ENCODE results near the gene NRXN3.

The NRXN3 gene

DNA sequence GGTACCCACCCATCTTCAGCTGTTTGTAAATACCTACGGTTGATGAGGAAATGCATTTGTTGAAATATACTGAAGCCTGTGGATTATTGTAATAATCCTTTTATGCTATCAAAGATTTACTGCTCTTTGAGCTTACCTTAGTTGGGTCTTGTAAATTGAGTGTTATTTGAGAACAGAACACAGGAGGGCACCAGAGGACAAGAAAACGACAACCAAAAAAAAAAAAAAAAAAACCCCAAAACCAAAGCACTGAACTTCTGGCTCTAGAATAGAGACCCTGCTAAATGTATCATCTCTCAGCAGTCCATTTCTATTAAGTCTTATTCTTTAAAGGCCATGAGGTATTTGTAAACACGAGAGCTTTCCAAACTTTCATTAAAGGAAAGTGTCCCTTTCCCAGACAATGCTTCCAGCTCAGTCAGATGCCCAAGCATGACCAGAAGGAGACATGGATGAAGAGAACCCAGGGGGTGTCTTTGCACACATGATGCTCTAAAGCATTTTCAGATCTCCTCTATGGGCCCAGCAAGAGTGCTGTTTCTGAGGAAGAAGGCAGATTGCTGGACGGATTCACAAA is 763.9 kb downstream of the NRXN3 start:
- no peak for DNase-seq (ENCODE audit: low spot score)

DNA sequence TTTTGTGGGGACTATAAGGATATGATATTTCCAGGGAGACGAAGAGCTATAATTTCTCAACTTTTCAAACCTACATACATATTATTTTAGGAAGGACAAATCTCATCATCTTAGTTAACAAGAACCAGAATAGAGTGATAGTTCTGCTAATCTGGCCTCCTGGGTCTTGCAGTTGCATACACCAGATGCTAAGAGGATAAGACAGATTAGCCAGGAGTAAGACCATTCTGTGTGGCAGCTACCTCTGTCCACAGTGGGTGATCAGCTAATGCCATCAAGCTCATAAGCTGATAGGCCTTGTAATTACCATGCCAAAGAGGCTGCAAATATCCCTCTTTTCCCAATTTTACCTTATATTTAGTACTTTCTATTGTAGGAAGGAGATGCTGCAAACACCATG is 776.8 kb downstream of the NRXN3 start:
- no peak for DNase-seq (ENCODE audit: low spot score)

DNA sequence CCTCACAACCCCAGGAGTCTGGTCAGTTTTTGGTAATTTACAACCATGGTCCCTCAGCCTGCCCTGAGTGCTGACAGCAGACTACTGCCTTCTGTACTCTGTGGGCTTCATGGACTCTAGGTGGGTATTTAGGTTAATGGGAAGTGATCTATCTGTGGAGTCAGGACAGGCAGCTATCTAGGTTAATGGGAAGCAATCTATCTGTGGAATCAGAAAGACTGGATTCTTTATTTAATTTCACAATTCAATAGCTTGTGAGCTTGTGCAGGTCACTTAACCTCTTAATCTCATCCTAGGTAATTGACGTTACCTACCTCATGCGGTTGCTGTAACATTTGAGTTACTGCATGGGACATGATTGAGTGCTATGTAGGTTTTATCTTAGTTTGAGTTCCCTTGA is 777.5 kb downstream of the NRXN3 start:
- no peak for DNase-seq (ENCODE audit: low spot score)

DNA sequence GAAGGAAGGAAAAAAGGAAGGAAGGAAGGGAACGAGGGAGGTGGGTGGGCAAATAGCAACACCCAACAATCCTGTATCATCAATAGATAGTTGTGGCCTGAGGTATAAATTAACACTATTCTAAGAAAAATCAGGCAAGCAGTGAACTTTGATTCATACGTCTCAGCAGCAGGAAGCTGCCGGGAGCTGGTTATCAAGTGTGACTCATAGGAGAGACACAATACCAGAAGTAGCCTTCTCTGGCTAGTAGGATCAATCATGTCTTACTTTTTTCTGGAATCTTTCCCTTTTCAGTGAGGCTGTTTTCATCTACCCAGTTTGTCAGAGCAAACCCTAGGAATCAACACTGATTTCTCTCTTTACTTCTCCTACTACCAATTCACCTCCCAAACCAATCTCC is 780.5 kb downstream of the NRXN3 start:
- no peak for DNase-seq (ENCODE audit: low spot score)

DNA sequence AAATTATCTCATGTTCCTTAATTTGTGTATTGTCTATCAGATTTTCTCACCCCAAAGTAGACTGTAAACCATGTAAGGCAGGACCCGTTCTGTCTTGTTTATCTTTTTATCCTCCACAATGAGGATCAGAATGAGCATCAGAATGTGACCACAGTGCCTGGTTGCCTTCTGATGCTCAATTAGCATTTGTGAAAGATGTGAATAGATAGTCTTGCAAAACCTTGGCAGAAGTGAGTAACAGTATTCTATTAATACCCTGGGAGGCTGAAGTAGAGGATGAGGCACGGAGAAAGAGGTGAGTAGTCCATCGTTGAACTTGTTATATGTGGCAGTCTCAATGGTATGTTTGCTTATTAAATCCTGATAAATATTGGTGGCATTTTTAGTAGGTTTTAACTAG is 781.4 kb downstream of the NRXN3 start:
- no peak for DNase-seq (ENCODE audit: low spot score)

DNA sequence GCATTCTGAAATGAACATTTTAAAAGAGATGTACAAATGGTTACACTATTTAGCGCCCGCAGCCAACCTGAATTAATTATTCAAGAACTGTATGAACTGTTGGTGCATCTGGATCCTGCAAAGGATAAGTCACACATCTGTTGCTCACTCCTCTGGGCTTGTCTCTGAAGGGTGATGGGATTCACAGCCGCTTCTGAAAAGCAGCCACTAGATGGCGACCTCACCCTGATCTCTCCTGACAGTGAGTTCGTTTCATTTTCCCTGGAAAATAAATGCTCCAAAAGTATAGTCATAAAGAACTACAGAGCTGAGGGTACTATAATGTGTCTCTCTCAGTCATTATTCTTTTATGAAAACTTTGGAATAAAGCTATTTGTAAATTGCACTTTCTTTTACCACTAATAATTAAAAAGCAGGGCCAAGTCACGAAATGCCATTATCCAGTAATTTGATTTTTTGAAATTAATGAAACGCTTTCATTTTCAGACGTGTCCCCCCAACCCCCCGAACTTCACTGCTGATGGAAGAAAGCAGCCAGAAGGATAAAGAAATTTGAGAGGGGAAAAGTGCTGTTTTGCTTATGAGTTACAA is 789.6 kb downstream of the NRXN3 start:
- peak; percentile 69 for DNase-seq (ENCODE audit: low spot score)

DNA sequence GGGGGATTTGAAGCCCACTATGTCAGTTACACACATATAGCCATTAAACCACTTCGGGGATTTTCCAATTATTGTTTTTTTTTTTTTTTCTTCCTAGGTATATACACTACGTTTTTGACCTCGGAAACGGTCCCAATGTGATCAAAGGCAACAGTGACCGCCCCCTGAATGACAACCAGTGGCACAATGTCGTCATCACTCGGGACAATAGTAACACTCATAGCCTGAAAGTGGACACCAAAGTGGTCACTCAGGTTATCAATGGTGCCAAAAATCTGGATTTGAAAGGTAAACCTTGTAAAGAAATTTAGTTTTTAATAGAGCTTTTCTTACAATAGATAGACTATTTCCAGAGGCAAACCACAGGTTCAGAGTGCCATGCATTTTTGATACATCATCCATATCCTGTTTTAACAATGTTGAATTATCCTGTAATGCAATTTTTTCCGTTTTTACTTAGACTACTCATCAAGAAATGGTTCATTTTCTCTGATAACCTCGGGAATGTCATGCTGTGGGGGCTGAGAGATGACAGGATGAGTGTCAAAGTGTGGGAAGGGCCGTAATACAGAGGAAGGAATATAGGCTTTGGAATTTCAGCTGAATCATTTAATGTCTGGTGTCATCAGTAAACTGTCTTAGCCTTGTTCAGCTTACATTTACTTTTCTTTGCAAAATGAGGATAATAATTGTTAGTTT is 797.1 kb downstream of the NRXN3 start:
- no peak for DNase-seq (ENCODE audit: low spot score)

DNA sequence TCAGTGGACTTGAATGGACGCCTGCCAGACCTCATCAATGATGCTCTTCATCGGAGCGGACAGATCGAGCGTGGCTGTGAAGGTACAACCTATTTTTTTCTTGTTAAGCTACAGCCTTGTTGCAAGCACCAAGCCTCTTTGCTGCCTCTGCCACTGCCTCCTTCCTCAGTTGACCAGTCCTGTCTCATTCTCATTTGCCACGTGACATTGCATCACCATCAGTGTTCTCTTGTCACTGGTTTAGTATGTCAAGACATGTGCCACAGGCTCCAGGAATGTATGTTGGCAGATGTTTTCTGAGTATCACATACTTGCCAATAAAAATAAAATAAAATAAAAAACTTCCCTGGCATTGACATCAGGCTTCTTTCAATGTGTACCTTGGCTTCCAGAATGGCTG is 798.1 kb downstream of the NRXN3 start:
- DNase-seq (ENCODE audit: low spot score) = no peak

DNA sequence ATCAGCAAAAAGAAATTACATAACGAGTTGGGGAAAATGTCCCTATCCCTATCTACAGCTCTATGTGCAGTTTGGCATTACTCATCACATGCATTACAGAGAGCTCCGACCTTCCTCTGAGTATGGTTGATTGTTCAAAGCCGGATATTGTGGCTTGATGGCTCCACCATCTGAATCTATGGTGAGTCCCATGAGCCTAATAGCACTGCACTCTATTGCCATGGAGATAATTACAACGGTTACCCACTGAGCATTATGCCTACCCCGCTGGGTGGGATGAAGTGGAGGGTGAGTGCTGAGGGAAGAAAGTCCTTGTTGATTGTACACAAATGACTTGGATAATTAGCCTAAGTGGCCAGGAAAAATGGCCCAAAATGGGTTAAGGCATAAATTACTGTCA is 800.5 kb downstream of the NRXN3 start:
- DNase-seq (ENCODE audit: low spot score) = no peak

DNA sequence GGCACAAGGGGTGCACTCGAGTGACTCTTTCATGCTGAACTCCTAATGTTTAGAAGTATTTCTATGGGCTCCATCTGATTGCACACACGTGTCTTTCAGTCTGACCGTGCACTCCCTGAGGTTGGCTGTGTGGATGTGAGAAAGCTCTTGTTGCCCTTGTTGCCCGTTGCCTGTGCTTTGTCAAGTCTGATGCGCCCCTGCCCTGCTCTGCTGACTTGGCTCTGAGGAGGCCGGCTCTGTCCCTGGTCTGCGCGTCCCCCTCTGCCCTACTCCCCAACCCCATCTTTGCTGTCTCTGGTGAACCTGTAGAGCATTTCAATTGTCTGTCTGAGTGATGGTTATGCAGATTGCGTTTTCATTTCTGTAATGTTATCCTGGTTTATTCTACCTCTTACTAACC is 802.3 kb downstream of the NRXN3 start:
- no peak for DNase-seq (ENCODE audit: low spot score)

DNA sequence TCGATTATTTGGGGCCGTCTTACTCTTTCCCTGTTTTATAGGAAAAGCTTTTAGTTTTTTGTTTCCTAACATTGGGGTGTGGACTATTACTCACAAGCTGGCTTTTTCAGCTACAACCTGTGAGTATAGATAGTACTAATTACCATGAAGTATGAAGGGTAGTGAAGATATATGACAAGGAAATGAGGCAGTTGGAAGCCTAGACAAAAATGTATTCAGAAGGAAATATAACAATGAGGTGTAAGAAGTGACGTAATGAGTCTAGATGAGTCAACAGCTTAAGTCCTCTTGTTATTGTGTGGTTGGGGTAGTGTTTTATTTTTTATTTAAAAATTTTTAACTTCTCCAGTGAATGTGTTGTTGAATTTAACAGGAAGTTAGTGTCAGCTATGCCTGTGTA is 804.5 kb downstream of the NRXN3 start:
- no peak for DNase-seq (ENCODE audit: low spot score)

DNA sequence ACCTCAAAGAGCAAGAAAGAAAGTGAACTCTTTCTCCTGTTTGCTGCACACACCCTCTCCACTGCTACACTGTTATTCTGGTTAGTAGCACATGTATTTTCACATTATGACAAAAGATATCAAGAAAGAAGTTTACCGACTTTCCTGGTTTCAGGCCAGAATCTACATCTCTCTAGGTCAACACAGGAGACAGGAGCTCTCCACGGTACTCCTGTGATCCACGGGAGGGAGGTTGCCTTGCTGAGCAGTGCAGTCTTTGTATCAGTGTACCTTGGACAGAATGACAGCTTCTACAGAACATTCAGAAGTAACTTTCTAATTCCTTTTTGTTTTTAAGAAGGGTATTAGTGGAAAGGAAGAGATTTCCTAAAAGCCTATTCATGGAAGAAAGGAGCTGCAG is 805.6 kb downstream of the NRXN3 start:
- DNase-seq (ENCODE audit: low spot score) = no peak

DNA sequence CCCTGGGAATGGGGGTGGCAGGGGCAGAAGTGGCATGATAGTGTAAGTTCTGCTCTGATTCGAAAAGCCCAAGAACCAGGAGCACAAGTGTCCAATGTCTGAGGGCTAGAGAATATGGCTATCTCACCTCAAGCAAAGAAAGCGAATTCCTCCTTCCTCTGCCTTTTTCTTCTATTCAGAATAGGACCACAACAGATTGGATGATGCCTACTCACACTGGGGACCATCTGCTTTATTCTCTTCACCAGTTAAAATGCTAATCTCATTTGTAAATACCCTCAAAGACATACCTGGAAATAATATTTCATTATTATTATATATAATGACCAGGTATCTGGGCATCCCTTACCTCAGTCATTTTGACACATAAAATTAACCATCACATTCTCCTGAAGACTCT is 808.7 kb downstream of the NRXN3 start:
- no peak for DNase-seq (ENCODE audit: low spot score)

DNA sequence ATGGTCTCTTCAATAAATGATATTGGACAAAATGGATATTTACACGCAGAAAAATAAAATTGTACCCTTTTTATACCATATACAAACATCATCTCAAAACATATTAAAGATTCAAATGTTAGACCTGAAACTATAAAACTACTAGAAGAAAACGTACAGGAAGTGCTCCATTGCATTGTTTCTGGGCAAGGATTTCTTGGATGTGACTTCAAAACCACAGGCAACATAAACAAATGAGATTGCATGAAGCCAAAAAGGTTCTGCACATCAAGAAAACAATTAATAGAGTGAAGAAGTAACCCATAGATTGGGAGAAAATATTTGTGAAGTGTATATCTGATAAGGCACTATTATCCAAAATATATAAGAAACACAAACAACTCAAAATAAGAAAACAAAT is 812.4 kb downstream of the NRXN3 start:
- DNase-seq (ENCODE audit: low spot score) = no peak

DNA sequence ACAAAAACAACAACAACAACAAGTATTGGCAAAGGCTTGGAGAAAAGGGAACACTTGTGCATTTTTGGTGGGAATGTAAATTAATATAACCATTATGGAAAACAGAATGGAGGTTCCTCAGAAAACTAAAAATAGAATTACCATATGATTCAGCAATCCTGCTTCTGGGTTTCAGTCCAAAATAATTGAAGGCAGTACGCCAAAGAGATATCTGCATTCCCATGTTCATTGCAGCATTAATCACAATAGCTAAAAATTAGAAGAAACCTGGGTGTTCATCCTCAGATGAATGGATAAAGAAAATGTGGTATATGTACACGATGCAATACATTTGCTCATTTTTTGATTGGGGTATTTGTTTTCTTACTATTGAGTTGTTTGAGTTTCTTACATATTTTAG is 813.0 kb downstream of the NRXN3 start:
- no peak for DNase-seq (ENCODE audit: low spot score)

DNA sequence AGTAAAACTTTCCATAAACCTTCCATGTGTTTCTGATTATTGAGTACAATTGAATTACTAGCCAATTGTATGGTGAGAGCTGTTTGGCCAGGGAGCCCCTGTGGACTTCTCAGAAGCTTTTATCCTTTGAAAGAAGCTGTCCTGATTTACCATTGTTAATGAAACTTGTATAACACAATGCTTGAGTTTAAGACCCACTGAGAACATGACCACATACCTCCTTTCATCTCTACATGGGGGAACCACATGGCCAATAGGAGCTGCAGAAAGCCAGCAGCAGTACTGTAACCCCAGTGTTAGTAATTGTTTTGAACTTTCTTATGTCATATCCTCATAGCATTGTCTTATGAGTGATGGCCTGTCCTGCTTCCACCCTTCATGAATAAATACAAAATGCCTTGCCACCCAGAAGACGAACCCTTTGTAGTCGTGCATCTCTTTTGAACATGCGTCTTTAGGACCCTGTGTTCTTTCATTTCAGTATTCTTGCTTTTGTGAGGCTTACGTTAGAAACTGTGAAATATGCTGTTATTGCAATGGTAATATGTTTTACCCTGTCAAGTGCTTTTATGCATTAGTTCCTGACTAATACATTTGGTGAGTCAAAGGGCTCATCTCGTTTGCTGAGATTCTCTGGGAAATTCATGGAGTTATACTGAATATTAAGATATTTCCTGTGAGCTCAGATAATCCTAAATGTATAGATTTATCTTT is 815.7 kb downstream of the NRXN3 start:
- DNase-seq (ENCODE audit: low spot score) = no peak

DNA sequence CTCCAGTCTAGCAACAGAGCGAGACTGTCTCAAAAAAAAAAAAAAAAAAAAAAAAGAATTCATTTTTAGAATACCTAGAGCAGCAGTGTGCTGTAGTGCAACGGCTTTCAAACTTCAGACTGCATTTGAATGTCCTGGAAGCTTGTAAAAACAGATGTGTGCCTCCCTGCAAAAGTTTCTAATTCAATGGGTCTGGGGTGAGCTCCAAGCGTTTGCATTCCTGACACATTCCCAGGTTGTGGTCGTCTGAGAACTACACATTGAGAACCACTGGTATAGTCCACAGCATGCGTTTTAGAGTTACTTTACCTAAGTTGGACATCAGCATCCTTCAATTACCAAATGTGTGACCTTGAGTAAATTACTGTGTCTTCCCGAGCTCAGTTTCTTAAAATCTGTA is 816.8 kb downstream of the NRXN3 start:
- no peak for DNase-seq (ENCODE audit: low spot score)

DNA sequence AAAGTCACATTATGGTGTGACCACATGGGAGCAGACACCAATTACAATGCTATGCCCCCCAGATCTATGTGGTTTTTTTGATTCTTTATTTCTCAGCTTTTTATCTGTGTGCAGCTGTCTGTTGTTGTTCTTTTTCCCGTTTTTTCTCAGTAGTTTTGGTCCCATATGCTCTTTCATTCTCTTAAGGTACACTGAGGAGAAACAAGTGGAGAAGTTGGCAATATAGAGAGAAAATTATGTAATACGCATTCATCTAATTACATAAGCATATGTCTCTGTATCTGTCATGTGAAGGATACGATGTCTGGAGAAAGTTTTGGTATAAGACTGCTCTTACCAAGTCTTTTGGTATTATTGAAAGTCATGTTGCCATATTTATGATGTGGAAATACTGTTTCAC is 819.0 kb downstream of the NRXN3 start:
- DNase-seq (ENCODE audit: low spot score) = no peak

DNA sequence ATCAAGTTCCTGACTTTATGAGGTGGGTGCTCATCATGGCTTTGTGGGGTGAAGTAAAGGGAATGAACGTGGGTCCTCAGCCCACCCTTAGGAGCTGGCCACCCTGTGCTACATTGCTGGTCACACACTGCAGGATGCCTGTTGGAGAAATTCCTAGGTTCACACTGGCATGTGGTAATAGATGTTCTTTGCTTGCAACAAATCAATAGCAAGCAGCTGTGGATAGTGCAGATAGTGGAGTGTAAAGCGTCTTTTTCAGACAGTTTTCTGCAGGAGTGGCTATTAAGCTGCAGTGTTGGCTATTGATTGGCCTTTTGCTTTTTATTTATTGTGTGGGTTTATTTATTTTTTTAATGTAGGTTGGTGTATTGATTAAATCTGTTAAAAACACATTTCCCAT is 822.7 kb downstream of the NRXN3 start:
- no peak for DNase-seq (ENCODE audit: low spot score)

DNA sequence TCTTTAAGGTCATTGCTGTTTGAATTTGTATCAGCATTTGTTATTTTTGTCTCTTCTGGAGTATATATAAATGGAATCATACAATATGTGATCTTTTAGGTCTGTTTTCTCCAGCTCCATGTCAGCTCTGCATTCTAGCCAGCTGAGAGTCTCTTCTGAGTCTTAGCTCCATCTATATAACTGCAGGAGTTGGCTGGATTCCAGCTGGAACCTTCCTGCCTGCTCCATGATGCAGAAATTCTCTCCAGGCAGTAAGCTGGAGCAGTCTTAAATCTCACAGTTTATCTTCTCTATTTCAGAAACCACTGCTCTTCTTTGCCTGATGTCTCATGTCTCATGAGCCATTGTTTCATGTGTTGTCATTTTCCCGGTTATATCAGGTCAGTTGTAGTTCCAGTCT is 827.6 kb downstream of the NRXN3 start:
- DNase-seq (ENCODE audit: low spot score) = no peak

DNA sequence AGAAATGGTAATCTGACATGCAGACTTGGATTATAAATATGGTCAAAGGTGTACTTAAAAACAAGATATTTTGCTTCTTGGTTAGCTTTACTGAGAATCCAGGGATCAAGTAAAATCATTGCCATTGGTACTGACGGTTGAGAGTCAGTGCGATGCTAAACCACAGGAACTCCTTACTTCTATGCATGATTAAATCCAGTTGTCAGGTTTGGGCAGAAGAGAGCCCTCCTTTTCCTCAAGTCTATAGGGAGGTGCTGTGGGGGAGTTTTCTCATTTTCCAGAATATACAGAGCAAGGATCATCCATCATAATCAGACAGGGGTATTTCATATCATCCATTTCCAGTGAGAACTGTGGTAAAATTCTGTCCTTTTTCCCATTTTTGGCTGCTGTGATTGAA is 839.1 kb downstream of the NRXN3 start:
- DNase-seq (ENCODE audit: low spot score) = no peak

DNA sequence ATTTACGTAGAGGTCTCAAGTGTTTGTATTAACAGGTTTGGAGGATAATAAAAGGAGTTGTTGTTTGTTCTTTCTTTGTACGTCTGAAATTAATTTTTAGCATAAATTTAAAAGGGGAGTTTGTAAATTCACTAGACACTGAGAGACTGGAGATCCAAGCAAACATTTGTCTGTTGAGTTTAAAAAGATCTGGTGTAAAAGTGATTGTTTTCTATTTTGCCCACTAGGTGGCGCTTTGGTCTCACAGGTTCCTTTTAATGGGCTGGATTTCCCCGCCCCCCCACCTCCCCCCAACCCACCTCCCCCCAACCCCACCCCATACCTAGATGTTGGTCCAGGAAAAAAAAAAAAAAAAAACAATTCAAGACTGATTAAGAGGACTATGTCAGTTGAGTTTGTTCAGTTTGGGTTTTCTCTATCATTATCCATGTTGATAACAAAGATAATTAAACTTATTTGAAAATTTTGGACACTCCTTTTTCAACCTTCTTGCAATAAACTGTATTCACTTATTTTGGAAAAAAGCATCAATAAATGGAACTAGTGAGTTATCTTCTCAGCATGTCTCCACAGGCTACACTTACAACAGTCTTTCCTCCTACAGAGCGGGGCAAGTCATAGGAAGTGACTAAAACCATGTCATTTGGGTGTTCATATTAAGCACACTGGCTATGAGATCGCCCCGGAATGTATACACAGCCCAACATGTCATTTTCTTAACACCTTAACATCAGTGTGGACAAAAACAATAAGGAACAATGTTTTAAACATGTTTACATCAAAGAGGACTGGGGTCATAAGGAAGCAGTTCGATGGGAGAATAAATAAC is 841.1 kb downstream of the NRXN3 start:
- peak; percentile 39 for DNase-seq (ENCODE audit: low spot score)

DNA sequence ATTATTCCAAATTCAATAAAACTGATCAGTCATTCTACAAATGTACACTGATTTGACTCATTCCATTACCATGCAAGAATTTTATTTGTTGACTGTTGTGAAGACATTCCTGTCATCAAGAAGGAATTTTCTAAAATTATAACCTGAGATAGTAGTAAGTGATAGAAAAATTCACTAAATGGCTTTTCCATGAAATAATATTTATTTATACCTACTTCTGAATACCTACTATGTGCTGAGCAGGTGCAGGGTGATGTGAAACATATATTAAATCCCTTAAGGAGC is 841.7 kb downstream of the NRXN3 start:
- DNase-seq (ENCODE audit: low spot score) = no peak

Data from putamen (tissue), 1 donor.